Retina (tissue), 1 donor: ENCODE data around the gene ACBD3.

Experiments
- DNase-seq: peaks from one replicate; pipeline ENCODE4 v3.0.0-alpha.2; 2016

The ACBD3 gene

GRCh38 chr1:226133504-226134123 is 52.9 kb downstream of the ACBD3 start:
- no peak for DNase-seq

DNA sequence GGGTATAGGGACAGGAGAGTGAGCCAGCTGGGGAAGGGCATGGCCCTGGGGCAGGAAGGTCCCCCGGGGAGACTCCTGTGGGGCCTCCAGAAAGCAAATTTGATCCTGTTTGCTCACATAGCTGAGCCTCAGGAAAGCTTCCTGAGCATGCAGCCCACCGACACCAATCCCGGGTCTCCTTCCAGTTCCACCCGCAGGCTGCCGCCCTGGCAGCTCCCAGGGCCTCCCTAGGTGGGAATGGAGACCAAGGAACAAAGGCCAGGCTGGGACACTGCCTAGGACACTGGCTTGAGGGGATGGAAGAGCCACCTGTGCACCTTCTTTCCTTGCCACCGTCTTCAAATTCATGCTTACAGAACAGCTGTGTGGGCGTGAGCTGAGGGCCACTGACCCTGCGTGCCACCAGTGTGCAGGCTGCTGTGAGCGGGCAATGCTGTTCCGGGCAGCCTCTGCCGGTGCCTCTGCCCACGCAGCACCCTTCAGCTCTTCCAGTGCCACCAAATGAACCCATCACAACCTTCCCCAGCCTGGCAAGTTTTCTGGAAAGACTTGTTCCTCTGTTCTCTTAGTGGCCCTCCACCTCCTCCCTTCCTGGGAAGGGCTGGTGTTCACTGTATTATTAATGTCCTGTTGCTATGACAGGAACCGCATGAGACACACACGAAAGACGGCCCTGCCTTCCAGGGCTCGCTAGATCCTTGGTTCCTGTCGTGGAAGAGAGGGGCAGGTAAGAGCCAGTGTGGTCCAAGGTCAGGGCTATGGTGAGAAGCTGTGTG is 53.6 kb downstream of the ACBD3 start:
- no peak for DNase-seq

- no peak for DNase-seq
Observed at GRCh38 chr1:226131639-226132038, 54.9 kb downstream of the ACBD3 start.

GRCh38 chr1:226129230-226129629 is 57.3 kb downstream of the ACBD3 start:
- no peak for DNase-seq

DNA sequence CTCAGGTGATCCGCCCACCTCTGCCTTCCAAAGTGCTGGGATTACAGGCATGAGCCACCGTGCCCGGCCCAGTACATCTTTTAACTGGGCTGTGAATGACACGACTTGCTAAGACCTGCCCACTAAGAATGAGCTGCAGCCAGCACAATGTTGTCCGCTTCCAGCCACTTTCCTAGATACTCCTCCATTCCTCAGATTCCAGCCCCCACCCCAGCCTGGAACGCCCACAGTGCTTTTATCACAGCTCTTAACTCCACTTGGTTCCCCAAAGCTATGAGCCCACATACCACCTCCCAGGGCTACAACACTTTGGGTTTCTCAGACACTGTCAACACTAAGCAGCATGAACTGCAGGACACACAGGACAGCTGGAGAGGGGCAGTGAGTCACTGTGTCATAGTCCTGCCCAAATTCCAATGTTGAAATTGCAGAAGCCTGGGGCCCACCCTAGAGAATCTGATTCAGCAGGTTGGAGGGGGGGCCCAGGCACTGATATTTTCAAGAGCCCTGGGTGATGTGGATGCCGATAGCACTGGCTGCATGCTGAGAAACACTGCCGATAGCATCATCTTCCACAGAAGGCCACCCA is 58.0 kb downstream of the ACBD3 start:
- DNase-seq, result no peak

DNA sequence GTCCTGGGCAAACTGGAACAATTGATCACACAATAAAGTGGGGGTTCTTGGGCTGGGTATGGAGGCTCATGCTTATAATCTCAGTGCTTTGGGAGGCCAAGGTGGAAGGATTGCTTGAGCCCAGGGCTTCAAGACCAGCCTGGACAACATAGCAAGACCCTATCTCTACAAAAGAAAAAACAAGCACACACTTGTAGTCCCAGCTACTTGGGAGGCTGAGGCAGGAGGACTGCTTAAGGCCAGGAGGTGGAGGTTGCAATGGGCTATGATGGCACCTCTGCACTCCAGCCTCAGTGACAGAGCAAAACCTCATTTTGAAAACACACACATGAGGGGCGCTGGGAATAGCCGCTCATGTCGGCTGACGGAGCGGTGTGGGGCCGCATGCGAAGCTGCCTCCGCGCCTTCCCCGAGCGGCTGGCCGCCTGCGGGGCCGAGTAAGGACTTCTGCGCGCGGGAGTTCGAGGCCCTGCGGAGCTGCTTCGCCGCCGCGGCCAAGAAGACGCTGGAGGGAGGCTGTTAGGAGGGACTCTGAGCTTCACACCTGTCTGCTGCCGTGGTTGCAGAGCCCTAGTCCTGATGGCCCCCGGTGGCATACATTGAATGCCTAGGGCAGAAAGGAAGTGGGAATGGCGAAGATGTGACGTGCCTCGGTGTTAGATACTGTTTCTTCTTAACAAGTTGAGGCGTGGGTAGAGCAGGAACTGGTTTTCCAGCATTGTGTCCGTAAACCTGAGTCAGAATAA is 59.5 kb downstream of the ACBD3 start:
- no peak for DNase-seq

DNA sequence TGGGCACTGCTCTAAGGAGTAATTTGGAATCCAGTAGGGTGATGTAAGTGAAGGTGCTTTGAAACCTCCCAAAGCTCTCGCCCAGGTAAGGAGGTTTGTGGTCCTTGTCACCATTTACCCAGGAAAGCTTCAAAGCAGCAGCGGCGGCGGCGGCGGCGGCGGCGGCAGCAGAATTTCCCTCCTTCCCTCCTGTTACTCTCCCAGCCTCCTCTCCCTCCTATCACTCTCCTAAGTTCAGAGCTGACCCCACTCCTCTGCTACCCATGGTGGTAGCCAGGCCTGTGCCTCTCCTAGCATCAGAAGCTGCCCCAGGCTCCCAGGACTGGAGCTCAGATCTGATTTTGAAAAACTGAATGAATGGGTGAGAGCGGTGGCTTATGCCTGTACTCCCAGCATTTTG is 60.7 kb downstream of the ACBD3 start:
- no peak for DNase-seq

- DNase-seq, result peak; percentile 92
Observed at GRCh38 chr1:226125097-226125630, 61.4 kb downstream of the ACBD3 start.

DNA sequence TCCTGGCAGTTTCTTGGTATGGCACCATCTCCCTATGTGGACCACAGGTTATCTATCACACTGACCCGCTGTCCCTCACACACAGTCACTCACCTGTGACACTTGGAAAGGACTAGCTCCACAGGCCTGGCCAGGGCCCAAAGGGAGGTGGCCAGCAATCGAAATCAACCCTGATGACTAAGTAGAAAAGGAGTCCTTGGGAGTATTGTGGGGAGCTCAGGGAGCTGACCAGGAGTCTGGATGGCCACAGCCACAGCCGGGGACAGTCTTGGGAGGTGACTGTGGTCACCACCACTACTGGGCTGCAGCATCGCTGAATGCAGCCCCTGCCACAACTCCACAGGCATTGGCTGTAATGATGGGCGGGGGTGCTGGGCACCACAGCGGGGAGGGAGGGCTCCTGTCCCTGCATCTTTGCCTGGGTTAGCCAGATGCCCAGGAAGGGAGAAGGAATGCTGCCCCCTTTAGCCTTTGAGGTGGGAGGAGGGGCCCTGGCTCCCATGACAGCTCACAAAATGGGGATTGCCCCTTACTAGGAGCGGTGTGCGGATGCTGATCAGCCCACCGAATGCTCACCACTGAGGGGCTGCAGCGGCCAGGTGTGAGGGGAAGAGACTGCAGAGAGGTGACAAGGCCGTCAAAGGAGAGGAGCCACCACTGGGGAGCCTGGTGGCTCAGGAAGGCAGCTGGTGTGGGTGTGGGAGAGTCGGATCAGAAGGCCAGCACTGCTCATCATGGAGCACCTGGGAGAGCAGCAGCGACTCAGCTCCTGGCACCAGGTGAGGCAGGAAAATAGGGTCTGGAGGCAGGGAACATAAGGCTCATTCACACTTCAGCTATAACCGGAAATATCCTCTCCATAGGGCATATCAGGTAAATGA is 62.7 kb downstream of the ACBD3 start:
- no peak for DNase-seq

GRCh38 chr1:226123212-226123560 is 63.4 kb downstream of the ACBD3 start:
- no peak for DNase-seq

- DNase-seq, result peak; percentile 92
Observed at GRCh38 chr1:226121587-226122400, 64.7 kb downstream of the ACBD3 start.

DNA sequence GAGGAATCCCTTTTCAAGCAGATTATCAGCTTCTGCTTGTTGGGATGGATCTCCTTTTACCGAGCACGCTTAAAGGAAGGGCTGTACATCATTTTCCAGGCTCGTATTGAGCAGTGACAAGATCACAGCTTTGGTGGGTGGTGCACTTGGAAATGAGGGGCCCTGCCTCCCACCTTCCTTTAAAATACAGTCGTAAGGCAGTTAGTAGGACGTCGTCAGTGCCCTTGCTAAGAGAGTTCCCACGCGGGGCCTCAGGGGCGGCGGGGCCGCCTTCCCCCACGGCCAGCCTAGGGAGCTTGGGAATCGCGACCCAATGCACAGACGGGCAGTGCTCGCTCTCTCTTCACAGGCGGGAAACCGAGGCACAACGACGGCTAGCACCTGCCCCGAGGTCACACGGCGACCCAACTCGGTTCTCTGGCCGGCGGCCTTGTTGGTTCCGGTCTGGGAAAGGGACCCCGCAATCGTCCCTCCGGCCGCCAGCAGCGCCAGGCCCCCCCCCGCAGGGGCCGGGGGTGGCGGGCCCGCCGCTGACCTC is 65.4 kb downstream of the ACBD3 start:
- no peak for DNase-seq

DNA sequence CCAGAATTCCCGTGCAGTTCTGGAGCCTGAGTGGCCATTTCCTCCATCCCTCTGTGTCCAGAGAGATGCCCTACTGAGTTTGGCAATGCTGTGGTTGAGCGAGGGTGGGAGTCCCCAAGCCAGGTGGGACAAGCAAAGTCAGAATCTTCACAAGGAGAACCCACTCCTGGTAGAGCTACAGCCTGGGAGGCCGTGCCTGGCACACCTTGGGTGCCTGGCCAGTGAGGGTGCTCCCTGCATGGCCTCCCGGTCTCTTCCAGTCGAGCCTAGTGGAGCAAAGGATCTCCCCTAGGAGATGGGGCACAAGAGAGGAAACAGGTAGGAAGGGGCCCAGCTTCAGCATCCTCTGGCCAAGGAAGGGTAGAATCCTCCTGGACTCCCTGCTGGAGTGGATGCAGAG is 66.1 kb downstream of the ACBD3 start:
- no peak for DNase-seq

DNA sequence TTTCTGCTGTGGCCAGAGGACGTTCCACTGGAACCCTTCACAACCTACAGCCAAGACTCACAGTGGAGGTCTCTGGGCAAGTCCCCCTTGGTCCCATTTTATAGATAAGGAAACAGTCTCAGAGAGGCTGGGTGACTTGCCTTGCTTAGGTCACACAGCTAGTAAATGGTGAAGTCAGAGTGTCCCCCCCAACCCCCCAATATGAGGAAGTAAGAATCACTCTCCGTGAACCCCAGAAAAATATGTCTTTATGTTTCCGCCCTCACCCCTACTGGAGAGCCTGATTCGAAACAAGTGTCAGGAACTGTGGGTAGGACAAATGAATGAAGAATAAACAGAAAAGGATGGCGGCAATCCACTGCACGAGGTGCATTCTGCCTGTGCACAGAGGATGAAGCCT is 67.4 kb downstream of the ACBD3 start:
- no peak for DNase-seq

- DNase-seq, result no peak
Observed at GRCh38 chr1:226118357-226118756, 68.2 kb downstream of the ACBD3 start.

DNA sequence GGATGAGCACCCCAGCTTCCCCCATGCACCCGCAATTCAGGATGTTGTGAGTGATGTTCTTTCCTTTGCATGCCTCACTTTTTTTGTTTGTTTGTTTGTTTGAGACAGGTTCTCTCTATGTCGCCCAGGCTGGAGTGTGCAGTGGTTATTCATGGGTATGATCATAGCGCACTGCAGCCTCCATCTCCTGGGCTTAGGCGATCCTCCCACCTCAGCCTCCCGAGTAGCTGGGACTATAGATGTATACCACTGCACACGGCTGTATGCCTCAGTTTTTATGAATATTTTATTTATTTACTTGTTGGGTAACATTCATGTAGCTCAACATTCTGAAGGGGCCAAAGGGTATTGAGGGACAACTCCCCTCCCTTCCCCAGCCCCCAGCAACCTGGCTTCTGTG is 69.2 kb downstream of the ACBD3 start:
- no peak for DNase-seq

- DNase-seq, result no peak
Observed at GRCh38 chr1:226116673-226117072, 69.9 kb downstream of the ACBD3 start.

GRCh38 chr1:226112626-226113025 is 73.9 kb downstream of the ACBD3 start:
- no peak for DNase-seq

- DNase-seq, result no peak
Observed at GRCh38 chr1:226111883-226112261, 74.7 kb downstream of the ACBD3 start.

- no peak for DNase-seq
Observed at GRCh38 chr1:226111098-226111882, 75.3 kb downstream of the ACBD3 start.
